GM21825 (cell line): ENCODE data around the gene POU3F1.
A peak's percentile ranks its signal among the peaks of the same experiment; 100 is the strongest.
"Not testable (repeated sequence)": the region's sequence is repeated elsewhere in the genome, so short reads cannot be mapped to it uniquely, and the experiment has no call there.

ENCODE experiments used
- ATAC-seq: cut with Tn5 transposase; IDR thresholded peaks from one replicate; pipeline ENCODE4 v1.9.1; 2021; ENCODE audit warnings: mild to moderate bottlenecking, moderate library complexity; ENCODE audit not compliant: unreplicated experiment

Gene POU3F1

DNA sequence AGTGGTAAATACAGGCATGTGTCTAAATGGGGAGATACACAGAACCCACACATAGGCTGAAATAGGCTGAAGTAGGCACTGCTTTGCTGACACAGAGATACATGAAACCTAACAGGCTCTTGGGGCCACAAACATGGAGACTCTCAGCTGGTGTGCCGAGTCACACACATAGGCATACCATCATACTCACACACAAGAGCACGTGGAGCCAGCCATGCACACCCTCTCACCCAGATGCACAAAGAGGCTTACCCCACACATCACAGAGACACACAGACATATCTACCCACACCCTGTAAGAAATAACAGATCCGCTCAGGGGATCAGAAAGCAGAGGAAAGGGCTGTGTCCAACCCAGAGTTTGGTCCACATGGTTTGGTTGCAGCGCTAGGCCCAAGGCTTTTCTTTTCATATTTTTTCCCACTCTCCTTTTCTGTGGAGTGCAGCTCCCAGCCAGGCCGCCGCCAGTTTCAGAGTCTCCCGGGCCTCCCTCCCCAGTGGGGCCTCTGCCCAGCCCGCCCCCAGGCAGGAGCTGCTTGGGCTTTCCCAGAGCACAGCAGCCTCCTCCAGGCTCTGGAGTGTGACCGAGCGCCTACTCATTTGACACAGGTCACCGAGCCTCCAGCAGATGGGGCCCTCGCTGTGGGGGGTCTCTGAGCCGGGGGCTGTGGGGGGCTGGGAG lies 3.9 kb upstream of the POU3F1 start:
- ATAC-seq, result no peak

GRCh38 chr1:38047603-38048141 lies 1.1 kb upstream of the POU3F1 start:
- no peak for ATAC-seq

GRCh38 chr1:38046884-38047602 lies 450 bp upstream of the POU3F1 start:
- peak; percentile 52 for ATAC-seq

- no peak for ATAC-seq
These were observed 926 bp downstream of the POU3F1 start for GRCh38 chr1:38045401-38046332.

DNA sequence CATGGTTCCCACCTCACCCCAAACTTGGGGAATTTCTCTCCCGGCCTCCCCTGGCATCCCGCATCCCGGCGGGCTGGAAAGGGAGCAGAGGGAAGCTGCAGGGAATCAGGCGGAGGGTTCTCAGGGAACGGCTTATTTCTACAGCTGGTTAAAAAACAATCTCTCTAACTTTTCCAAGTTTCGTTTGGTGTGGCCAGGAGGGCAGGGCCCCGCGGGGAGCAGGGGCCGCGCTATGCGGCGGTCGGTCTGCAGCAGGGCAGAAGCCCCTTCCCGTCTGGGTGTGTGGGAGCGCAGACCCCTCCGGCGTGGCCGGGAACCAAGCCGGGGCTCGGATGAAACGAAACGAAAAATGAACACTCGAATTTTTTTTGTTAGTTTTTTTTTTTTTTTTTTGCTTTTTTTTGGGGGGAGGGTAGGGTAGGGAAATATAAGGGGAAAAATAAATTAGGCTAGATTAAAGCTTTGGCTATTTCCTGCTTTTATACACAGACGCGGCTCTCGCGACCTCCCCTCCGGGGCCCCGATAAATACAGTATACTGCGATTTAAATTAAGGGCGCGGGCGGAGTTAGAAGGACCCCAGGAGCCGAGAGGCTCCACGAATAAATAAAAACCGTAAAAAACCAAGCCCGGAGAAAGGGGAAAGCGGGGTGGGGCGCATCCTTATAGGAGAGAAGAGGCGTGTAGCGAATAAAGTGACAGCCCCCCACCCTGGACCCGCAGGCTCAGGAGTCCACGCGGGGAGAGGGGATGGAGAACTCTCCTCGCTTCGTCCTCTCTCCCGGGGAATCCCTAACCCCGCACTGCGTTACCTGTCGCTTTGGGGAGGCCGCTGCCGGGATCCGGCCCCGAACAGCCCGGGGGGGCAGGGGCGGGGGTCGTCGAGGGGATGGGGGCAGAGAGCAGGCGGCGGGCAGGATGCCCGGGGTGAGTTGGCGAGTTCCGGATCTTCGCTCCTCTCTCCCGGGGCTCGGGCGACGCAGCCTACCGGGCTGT lies 2.1 kb downstream of the POU3F1 start:
- ATAC-seq, result no peak

GRCh38 chr1:38043036-38043747 lies 3.4 kb downstream of the POU3F1 start:
- ATAC-seq, result no peak

GRCh38 chr1:38041936-38042834 lies 4.4 kb downstream of the POU3F1 start:
- ATAC-seq, result no peak

GRCh38 chr1:38039331-38040088 lies 7.1 kb downstream of the POU3F1 start:
- no peak for ATAC-seq

DNA sequence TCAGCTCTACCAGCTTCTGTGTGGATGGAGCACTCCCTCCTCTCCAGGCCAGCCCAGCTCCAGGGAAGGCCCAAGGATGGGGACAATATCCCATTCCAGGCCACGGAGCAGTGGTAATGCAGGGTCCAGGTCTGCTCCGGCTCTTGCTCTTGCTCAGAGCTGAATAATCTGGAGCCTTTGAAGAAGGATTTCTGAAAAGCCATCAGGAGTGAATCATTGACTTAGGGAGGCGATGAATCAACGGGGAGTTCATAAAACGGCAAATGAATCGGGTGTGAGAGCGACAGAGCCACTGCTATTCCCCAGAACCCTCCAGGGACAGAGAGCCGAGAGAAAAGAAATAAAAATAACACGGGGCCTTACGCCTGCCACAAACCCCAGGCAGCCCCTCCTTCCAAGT lies 7.7 kb downstream of the POU3F1 start:
- ATAC-seq, result no peak

- ATAC-seq, result no peak
These were observed 9.2 kb downstream of the POU3F1 start for GRCh38 chr1:38037221-38037939.

GRCh38 chr1:38034871-38035270 lies 11.7 kb downstream of the POU3F1 start:
- ATAC-seq, result no peak

- ATAC-seq, result not testable (repeated sequence)
These were observed 13.6 kb downstream of the POU3F1 start for GRCh38 chr1:38032992-38033391.

- no peak for ATAC-seq
These were observed 15.1 kb downstream of the POU3F1 start for GRCh38 chr1:38031513-38031866.

DNA sequence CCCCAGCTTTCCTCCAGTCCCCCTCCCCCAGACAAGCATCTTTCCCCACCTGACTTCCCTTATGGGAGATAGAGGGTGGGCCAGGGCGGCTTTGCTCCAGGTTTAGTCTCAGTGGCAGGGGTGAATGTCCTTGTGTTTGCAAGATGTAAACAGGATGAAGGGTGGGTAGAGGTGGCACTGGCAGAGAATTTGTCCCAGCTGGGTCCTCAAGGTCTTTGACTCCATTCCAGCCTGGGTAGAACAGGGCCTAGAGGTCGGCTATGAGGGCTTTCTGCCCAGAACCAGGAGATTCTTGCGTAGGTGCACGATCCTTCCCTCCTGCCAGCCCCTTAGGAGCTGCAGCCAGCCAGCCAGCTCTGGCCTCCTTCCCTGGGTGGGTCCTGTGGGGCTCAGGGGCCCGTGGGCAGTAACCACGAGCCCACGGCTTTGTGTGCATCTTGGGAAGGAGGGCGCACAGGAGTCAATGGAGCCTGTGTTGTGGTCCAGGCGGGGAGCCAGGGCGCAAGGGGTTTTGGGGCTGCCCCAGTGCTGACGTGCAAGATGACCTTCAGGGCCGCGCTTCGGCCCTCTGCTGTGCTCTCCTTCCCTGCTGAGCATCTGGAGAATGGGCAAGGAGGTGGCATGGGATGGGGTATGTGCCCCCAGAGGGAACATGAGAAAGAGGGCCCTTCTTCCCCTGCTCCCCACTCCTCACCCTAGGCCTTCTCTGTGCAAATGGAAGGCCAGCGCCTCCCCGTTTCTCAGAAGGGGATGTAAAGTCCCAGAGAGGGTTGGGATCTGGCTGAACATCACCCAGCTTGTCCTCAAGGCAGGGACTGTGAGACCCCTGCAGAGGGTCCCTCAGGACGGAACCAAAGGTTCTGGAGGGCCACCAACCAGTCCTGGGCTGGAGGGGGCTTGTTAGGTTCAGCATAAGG lies 15.7 kb downstream of the POU3F1 start:
- no peak for ATAC-seq

GRCh38 chr1:38029685-38030511 lies 16.7 kb downstream of the POU3F1 start:
- peak; percentile 34 for ATAC-seq
